DOHH2 (cell line): ENCODE measurements around the gene HERC3.

Source experiments
- H3F3A ChIP-seq: fragments of 200-600 bp; sonication (generic), shearing (Covaris generic); 2 replicates; pipeline ENCODE4 v1.6.0; 2016; ENCODE audit warnings: antibody characterized with exemption, mild to moderate bottlenecking; ENCODE audit not compliant: control insufficient read depth, insufficient read depth
- H3K27ac ChIP-seq: fragments of 200-600 bp; sonication (generic); 2 replicates; pipeline ENCODE4 v1.5.1; 2014; ENCODE audit warnings: low read depth, mild to moderate bottlenecking, low read length, moderate library complexity
- H3K27me3 ChIP-seq: fragments of 200-600 bp; sonication (generic); 2 replicates; pipeline ENCODE4 v1.6.1; 2014; ENCODE audit warnings: mild to moderate bottlenecking, low read length, mixed read lengths; ENCODE audit not compliant: control insufficient read depth
- H3K36me3 ChIP-seq: fragments of 200-600 bp; sonication (generic); 2 replicates; pipeline ENCODE4 v1.6.1; 2014; ENCODE audit warnings: mild to moderate bottlenecking, low read length, moderate library complexity, mixed read lengths; ENCODE audit not compliant: control insufficient read depth
- H3K4me1 ChIP-seq: fragments of 200-600 bp; sonication (generic); 2 replicates; pipeline ENCODE4 v1.6.1; 2014; ENCODE audit warnings: mild to moderate bottlenecking, low read length, mixed read lengths; ENCODE audit not compliant: control insufficient read depth
- H3K4me2 ChIP-seq: fragments of 200-600 bp; sonication (generic); 2 replicates; pipeline ENCODE4 v1.6.0; 2014; ENCODE audit warnings: mild to moderate bottlenecking, low read length, moderate library complexity
- H3K4me3 ChIP-seq: fragments of 200-600 bp; sonication (generic); 2 replicates; pipeline ENCODE4 v1.5.1; 2014; ENCODE audit warnings: mild to moderate bottlenecking, low read length, mixed read lengths
- H3K79me2 ChIP-seq: fragments of 200-600 bp; sonication (generic); 2 replicates; pipeline ENCODE4 v1.6.1; 2014; ENCODE audit warnings: mild to moderate bottlenecking, low read length, mixed read lengths; ENCODE audit not compliant: control insufficient read depth
- H3K9me2 ChIP-seq: fragments of 200-600 bp; sonication (generic); replicated peaks from 2 replicates; pipeline ENCODE4 v1.6.1; 2014; ENCODE audit warnings: mild to moderate bottlenecking, low read length, mixed read lengths; ENCODE audit not compliant: control insufficient read depth
- H3K9me3 ChIP-seq: fragments of 200-600 bp; sonication (generic); 2 replicates; pipeline ENCODE4 v1.6.1; 2014; ENCODE audit warnings: antibody characterized with exemption, low read length, mixed read lengths; ENCODE audit not compliant: control insufficient read depth, insufficient read depth
- H4K20me1 ChIP-seq: fragments of 200-600 bp; sonication (generic); 2 replicates; pipeline ENCODE4 v1.6.0; 2014; ENCODE audit warnings: low read depth, mild to moderate bottlenecking, antibody characterized with exemption, low read length, moderate library complexity; ENCODE audit not compliant: control insufficient read depth, insufficient read depth
- CTCF ChIP-seq: fragments of 200-600 bp; sonication (generic); IDR thresholded peaks from one replicate; pipeline ENCODE4 v1.5.1; 2014; ENCODE audit warnings: antibody characterized with exemption, mild to moderate bottlenecking, low read depth, low read length; ENCODE audit not compliant: poor library complexity, severe bottlenecking
- EZH2phosphoT487 ChIP-seq: fragments of 200-600 bp; sonication (generic); IDR thresholded peaks from 2 replicates; pipeline ENCODE4 v1.6.1; 2017; ENCODE audit warnings: borderline replicate concordance, mild to moderate bottlenecking, antibody characterized with exemption, low read length, moderate library complexity, mixed read lengths

Gene HERC3

GRCh38 chr4:88585917-88586316 is 6.4 kb upstream of the HERC3 start:
- Histone ChIP-seq H3K4me1 (no peaks in the 10 kb centered on the region), H3K27ac (no peak overlapping the region)
- TF ChIP-seq EZH2phosphoT487 (no peak), CTCF (no peak)

GRCh38 chr4:88587306-88587705 is 5.0 kb upstream of the HERC3 start:
- no peaks in the 10 kb centered on the region for H3K9me2 ChIP-seq
- no peaks in the 10 kb centered on the region for H3K79me2 ChIP-seq
- H3K27ac ChIP-seq: no peak overlapping the region
- H3K36me3 ChIP-seq: no peaks in the 10 kb centered on the region
- H3K9me3 ChIP-seq: no peaks in the 10 kb centered on the region
- no peak overlapping the region for H3K4me3 ChIP-seq
- no peak overlapping the region for H3K4me2 ChIP-seq
- no peaks in the 10 kb centered on the region for H4K20me1 ChIP-seq
- no peak for TF ChIP-seq CTCF
- TF ChIP-seq EZH2phosphoT487: no peak
- no peaks in the 10 kb centered on the region for H3F3A ChIP-seq
- H3K27me3 ChIP-seq: no peaks in the 10 kb centered on the region
- H3K4me1 ChIP-seq: peaks cover 6% of the 10 kb centered on the region

More at GRCh38 chr4:88585917-88586316, 6.4 kb upstream of the HERC3 start:
- Histone ChIP-seq H3K4me3 (no peak overlapping the region), H4K20me1 (no peaks in the 10 kb centered on the region), H3K79me2 (no peaks in the 10 kb centered on the region), H3K4me2 (no peak overlapping the region), H3F3A (no peaks in the 10 kb centered on the region), H3K9me3 (no peaks in the 10 kb centered on the region), H3K9me2 (no peaks in the 10 kb centered on the region), H3K27me3 (no peaks in the 10 kb centered on the region), H3K36me3 (no peaks in the 10 kb centered on the region)

GRCh38 chr4:88592600-88593448 is 544 bp downstream of the HERC3 start:
- peaks cover 12% of the 10 kb centered on the region for H3K79me2 ChIP-seq

More at GRCh38 chr4:88592600-88593448, 544 bp downstream of the HERC3 start:
- no peaks in the 10 kb centered on the region for H3K27me3 ChIP-seq
- H3K9me3 ChIP-seq: no peaks in the 10 kb centered on the region
- peak overlapping the region; percentile 84 for H3K4me3 ChIP-seq
- H3K27ac ChIP-seq: no peak overlapping the region
- H3K9me2 ChIP-seq: no peaks in the 10 kb centered on the region
- 0 out of 2 replicates have a peak, but pooled peaks cover 3% of the 10 kb centered on the region for H3F3A ChIP-seq
- peaks cover 11% of the 10 kb centered on the region for H3K4me1 ChIP-seq
- no peaks in the 10 kb centered on the region for H4K20me1 ChIP-seq
- TF ChIP-seq CTCF (no peak), EZH2phosphoT487 (no peak)
- H3K36me3 ChIP-seq: peaks cover 6% of the 10 kb centered on the region
- H3K4me2 ChIP-seq: peak overlapping the region; percentile 84
